HG03520 (cell line): ENCODE measurements around the gene PIGBOS1.
A peak's percentile ranks its signal among the peaks of the same experiment; 100 is the strongest.
"Not testable (repeated sequence)": the region's sequence is repeated elsewhere in the genome, so short reads cannot be mapped to it uniquely, and the experiment has no call there.

Experiments
- ATAC-seq: cut with Tn5 transposase; IDR thresholded peaks from one replicate; pipeline ENCODE4 v1.9.1; 2021; ENCODE audit warnings: mild to moderate bottlenecking, moderate library complexity; ENCODE audit not compliant: unreplicated experiment

PIGBOS1 gene

DNA sequence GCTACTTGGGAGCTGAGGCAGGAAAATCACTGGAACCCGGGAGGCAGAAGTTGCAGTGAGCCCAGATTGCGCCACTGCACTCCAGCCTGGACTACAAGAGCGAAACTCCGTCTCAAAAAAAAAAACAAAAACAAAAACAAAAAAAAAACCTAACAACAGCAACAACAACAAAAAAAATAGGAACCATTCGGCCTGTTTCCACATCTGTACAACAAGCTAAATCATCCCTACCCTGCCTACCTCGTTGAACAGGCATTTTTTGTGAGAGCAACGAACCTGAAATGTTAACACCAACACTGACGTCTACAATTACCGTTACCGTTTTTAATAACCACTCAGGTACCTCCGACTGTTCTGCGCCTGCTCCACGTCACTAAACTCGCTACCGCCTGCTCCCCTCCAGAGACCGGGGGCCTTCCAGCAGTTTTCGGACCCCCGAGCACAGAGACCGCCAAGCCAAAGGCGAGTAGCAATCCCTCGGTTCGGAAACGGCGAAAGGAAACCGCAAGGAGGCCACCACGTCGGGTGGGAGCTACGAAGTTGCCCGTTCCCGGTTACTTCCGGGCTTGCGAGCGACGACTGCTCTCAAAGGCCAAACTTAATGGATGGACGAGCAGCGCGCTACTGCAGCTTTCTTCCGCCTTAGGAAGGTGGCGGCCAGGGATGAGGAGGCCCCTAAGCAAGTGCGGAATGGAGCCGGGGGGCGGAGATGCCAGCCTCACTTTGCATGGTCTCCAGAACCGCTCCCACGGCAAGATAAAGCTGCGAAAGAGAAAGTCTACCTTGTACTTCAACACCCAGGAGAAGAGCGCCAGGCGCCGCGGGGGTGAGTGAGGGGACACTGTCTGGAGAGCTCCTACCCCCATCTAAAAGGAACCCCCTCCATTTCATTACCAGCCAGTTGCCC, at the start of gene PIGBOS1, which contains the start of gene PIGB:
Gene PIGBOS1, minus strand, starts transcription at position 536 of the 907 bp plus-strand sequence. CDS start 1,331 bp downstream, outside the sequence.
Gene PIGB, plus strand, starts transcription at position 635 of the 907 bp plus-strand sequence. Its CDS starts 29 bp downstream, at position 664.
- ATAC-seq, result peak; percentile 79

DNA sequence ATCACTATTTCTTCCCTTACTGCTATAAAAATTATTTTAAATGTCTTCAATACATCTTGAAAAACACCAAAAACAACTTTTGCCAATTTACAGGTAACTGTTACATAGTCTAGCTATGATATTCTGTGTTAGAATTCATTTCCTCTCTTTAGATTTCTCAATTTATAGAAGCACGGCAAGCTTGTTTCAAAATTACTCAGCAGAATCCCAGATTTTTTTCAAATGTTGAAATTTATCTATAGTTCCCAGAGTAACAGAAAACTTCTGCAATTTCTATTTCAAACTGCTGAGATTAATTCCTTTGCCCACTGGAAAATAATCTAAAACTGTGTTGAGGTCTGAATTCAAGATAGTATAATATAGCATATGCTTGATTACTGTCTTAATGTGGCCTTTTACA, 48.1 kb upstream of the PIGBOS1 start:
- ATAC-seq, result no peak

DNA sequence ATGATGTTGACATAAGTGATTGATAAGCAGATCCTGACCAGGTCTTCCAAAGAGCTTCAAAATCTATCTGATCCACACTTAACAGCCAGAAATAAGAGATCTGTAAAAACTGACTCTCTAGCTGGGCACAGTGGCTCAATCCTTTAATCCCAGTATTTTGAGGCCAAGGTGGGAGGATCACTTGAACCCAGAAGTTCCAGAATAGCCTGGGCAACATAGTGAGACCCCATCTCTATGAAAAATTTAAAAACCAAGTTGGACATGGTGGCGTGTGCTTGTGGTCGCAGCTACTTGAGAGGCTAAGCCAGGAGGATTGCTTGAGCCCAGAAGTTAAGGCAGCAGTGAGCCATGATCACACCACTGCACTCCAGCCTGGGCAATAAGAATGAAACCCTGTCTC, 43.7 kb upstream of the PIGBOS1 start:
- no peak for ATAC-seq

GRCh38 chr15:55361048-55361447, 42.1 kb upstream of the PIGBOS1 start:
- ATAC-seq, result no peak

- ATAC-seq, result no peak
Observed at GRCh38 chr15:55360256-55360655, 41.3 kb upstream of the PIGBOS1 start.

DNA sequence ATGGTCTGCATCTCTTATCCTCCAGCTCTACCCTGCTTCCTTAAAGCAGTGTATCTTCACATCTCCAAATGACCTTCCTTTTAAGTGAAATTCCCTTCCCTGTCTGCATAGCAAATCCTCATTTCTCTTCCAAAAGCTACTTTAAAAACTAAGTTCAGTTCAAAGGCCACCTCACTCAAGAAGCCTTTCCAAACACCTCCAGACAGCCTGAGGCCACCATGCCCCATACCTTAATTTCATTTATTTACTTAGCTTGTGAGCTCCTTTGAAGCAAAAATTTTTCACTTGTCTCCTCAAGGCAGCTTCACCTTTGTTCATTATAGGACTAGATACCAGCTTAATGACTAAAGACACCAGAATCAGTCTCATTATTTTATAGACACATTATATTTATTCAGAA, 39.5 kb upstream of the PIGBOS1 start:
- no peak for ATAC-seq

DNA sequence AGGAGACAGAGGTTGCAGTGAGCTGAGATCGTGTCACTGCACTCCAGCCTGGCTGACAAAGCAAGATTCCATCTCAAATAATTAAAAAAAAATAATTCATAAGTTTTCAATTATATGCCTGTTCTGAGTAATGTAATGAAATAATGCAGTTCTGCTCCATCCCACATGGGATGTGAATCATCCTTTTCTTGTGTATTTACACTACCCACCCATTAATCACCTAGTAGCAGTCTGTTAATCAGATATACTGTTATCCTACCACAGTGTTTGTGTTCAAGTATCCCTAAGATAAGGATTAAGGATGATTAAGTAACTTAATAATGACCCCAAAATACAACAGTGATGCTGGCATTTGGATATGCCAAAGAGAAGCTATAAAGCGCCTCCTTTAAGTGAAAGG, 38.9 kb upstream of the PIGBOS1 start:
- ATAC-seq, result no peak

DNA sequence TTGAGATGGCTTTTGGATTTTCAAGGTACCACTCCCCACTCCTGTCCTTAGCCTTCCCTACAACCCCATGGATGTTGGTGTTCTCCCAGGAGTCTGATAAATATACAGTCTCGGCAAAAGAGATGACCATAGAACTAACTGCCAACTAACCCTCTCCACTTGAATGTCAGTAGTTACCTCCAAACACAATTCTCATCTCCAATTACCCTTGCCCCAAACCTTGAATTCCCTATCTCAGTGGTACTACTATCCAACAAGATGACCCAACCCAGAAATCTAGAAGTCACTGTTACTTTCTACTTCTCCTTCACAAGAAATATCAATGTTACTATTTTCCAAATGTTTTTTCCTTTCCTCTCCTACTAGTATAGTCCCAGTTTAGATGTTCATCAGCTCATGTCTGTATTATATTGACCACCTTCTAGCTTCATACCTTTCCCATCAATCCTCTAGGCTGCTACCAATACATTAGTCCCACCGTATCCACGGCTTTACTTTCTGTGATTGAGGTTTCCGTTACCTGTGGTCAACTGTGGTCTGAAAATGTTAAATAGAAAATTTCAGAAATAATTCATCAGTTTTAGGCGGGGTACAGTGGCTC, 38.2 kb upstream of the PIGBOS1 start:
- ATAC-seq, result no peak

- no peak for ATAC-seq
Observed at GRCh38 chr15:55353025-55353424, 34.1 kb upstream of the PIGBOS1 start.

DNA sequence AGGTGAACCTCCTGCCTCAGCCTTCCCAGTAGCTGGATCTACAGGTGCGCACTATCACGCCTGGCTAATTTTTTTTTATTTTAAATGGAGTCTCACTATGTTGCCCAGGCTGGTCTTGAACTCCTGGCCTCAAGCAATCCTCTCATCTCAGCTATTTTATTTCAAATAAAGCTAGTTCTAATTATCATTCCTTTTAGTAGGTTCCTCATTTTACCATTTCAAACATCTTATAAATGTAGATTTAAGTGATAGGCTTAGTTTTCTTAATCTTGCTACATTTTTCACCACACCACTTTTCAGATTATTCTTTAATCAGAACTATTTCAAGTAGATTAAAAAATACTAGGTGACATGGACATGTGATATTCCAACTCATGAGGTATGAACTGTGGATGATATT, 30.4 kb upstream of the PIGBOS1 start:
- no peak for ATAC-seq

DNA sequence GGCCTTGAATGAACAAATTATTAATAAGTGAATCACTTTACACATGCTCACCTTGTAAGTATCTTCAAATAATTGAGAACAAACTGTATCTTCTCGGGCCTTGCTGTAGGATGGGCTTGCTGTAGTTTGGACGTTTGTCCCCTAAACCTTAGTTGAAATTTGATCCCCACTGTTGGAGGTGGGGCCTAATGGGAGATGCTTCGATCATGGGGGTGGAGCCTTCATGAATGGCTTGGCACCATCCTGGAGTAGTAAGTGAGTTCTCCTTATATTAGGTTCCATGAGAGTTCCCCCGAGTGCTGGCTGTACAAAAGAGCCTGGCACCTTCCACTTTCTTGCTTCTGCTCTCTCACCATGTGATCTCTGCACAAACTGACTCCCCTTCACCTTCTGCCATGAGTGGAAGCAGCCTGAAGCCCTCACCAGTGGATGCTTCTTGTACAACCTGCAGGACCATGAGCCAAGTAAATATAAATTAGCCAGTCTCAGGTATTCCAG, 29.4 kb upstream of the PIGBOS1 start:
- no peak for ATAC-seq

- no peak for ATAC-seq
Observed at GRCh38 chr15:55344206-55344605, 25.3 kb upstream of the PIGBOS1 start.

GRCh38 chr15:55343168-55343567, 24.2 kb upstream of the PIGBOS1 start:
- ATAC-seq, result no peak

DNA sequence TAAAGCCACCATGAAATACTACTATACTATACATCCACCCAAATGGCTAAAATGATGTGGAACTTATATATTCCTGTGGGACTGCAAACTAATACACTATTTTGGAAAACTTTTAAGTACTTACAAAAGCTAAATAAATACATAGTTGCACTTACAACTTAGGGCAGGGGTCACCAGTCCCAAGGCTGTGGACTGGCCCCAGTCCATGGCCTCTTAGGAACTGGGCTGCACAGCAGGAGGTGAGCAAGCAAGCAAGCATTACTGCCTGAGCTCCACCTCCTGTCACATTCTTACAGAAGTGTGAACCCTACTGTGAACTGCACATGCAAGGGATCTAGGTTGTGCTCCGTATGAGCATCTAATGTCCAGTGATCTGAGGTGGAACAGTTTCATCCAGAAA, 18.2 kb upstream of the PIGBOS1 start:
- no peak for ATAC-seq

DNA sequence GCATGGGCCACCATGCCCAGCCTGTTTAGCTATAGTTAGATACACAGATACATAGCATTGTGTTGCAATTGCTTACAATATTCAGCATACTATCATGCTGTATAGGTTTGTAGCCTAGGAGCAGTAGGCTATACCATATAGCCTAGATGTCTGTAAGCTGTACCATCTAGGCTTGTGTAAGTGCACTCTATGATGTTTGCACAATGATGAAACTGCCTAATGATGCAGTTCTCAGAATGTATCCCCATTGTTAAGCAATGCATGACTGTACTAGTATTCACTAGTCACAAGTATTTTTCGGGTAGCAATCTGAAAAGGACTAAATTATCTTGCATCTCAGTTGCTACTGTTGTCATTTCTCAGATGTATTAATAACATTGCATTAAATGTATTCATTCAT, 16.1 kb upstream of the PIGBOS1 start:
- no peak for ATAC-seq

DNA sequence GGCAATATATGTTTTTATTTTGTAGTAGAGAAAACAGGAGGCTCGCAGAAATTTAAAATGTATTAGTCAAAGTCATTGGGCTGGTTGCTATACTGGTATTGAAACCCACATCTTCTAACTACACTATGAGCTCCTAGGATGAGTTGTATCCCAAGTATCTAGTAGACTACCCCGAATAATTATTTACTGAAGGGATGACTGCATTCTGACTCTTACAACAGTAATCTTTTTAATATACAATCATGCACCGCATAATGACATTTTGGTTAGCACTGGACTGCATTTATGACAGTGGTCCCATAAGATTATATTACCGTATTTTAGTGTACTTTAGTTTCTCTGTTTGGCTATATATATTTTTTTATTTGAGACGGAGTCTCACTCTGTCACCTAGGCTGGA, 15.4 kb upstream of the PIGBOS1 start:
- ATAC-seq, result no peak

GRCh38 chr15:55327387-55327786, 8.5 kb upstream of the PIGBOS1 start:
- no peak for ATAC-seq

GRCh38 chr15:55322467-55322866, 3.5 kb upstream of the PIGBOS1 start:
- no peak for ATAC-seq

DNA sequence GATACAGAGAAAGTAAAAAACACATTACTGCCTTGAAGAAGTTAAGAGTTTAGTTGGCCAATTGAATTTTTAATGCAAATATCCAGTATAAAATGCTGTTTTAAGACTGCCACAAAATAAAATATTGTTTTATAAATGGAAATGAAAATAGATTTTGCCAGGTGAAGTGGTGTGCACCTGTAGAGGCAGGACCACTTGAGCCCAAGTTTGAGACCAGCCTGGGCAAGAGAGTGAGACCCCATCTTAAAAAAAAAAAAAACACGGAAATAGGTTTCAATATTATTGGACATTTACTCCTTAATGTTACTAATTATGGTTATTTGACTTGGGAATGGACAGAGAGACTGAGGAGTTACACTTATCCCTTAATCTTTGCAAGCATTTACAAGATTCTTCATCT, 2.0 kb upstream of the PIGBOS1 start:
- ATAC-seq, result no peak

- no peak for ATAC-seq
Observed at GRCh38 chr15:55320238-55320550, 1.3 kb upstream of the PIGBOS1 start.

DNA sequence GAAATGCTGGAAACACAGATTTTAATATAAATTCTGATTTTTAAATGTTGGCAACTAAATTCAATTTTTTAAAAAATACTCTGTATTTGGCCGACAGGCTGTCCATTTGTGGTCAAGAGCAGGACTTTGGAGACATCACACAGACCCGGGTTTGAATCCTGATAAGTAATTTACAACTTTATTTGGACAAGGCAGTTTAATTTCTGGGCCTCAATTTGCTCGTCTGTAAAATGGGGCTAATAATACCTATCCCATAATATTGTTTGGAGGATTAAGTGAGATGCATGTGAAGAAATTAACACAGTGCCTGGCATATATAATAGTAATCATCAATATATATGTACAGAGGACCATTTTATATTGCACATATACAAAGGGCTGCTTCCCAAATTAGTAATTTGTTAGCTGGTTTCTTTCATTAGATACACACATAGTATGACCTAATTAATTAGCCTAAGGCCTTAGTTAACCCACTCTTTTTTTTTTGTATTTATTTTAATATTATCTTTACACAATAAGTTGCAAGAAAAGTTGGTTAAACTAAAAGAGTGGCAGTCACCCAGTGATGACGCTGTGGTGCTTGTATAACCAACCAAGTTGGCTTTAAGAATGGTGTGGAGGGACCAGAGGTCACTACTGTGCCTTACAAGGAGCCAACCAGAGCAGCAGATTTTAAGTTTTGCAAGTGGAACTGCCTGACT, 764 bp upstream of the PIGBOS1 start:
- ATAC-seq, result peak; percentile 43

- ATAC-seq, result not testable (repeated sequence)
Observed at GRCh38 chr15:55302801-55303200, 16.1 kb downstream of the PIGBOS1 start.
